ENCODE results near the gene DIS3L2.
"Not testable (repeated sequence)": the region's sequence is repeated elsewhere in the genome, so short reads cannot be mapped to it uniquely, and the experiment has no call there.

Gene DIS3L2

GRCh38 chr2:232322560-232323327, 361.2 kb downstream of the DIS3L2 start:
- DNase-seq (ENCODE audit: low spot score): no peak

- no peak for DNase-seq (ENCODE audit: low spot score)
Observed at GRCh38 chr2:232323328-232323650, 361.8 kb downstream of the DIS3L2 start.

- not testable (repeated sequence) for DNase-seq (ENCODE audit: low spot score)
Observed at GRCh38 chr2:232323967-232324366, 362.5 kb downstream of the DIS3L2 start.

- DNase-seq (ENCODE audit: low spot score): no peak
Observed at GRCh38 chr2:232324778-232325177, 363.3 kb downstream of the DIS3L2 start.

GRCh38 chr2:232325324-232326273, 364.1 kb downstream of the DIS3L2 start:
- DNase-seq (ENCODE audit: low spot score): peak; percentile 15

GRCh38 chr2:232326274-232327104, 365.0 kb downstream of the DIS3L2 start:
- DNase-seq (ENCODE audit: low spot score): not testable (repeated sequence)

GRCh38 chr2:232327105-232328031, 365.9 kb downstream of the DIS3L2 start:
- DNase-seq (ENCODE audit: low spot score): peak; percentile 8

- DNase-seq (ENCODE audit: low spot score): no peak
Observed at GRCh38 chr2:232328032-232328422, 366.5 kb downstream of the DIS3L2 start.

GRCh38 chr2:232328516-232329460, 367.3 kb downstream of the DIS3L2 start:
- no peak for DNase-seq (ENCODE audit: low spot score)

GRCh38 chr2:232329716-232330067, 368.2 kb downstream of the DIS3L2 start:
- DNase-seq (ENCODE audit: low spot score): no peak

- no peak for DNase-seq (ENCODE audit: low spot score)
Observed at GRCh38 chr2:232330068-232330999, 368.8 kb downstream of the DIS3L2 start.

- DNase-seq (ENCODE audit: low spot score): not testable (repeated sequence)
Observed at GRCh38 chr2:232331061-232331460, 369.5 kb downstream of the DIS3L2 start.

GRCh38 chr2:232331641-232332040, 370.1 kb downstream of the DIS3L2 start:
- DNase-seq (ENCODE audit: low spot score): not testable (repeated sequence)

GRCh38 chr2:232332244-232332939, 370.9 kb downstream of the DIS3L2 start:
- not testable (repeated sequence) for DNase-seq (ENCODE audit: low spot score)

- no peak for DNase-seq (ENCODE audit: low spot score)
Observed at GRCh38 chr2:232332940-232333259, 371.4 kb downstream of the DIS3L2 start.

- DNase-seq (ENCODE audit: low spot score): no peak
Observed at GRCh38 chr2:232333361-232334135, 372.0 kb downstream of the DIS3L2 start.

GRCh38 chr2:232334136-232334884, 372.8 kb downstream of the DIS3L2 start:
- not testable (repeated sequence) for DNase-seq (ENCODE audit: low spot score)
